Measurements from ENCODE around the gene MRPL42. TPM values are rescaled to one million over a fixed set of nuclear protein-coding genes. Genes with fewer than 3 reads are reported as not detected.
"Not testable (repeated sequence)": the region's sequence is repeated elsewhere in the genome, so short reads cannot be mapped to it uniquely, and the experiment has no call there.

The MRPL42 gene
- total RNA-seq, 2 experiments from 2014 or later, result 39.0 to 39.3 TPM

- Histone ChIP-seq H3K4me1 (ENCODE audit: insufficient read depth, low read length) (peaks cover 50% of the 10 kb centered on the region), H3K27me3 (ENCODE audit: control insufficient read depth in 1 of 2, insufficient read depth in 2 of 2, low read length in 2 of 2) (no peaks in the 10 kb centered on the region), H3K4me3 (ENCODE audit: low read length) (no peak overlapping the region), H3K36me3 (ENCODE audit: insufficient read depth, low read length) (peaks cover 2% of the 10 kb centered on the region), H3K27ac (ENCODE audit: low read depth in 1 of 2, low read length in 2 of 2) (no peak overlapping the region), H3K9me3 (ENCODE audit: control insufficient read depth in 1 of 2, insufficient read depth in 1 of 2, low read length in 2 of 2) (no peaks in the 10 kb centered on the region)
- DNase-seq (no peak), ATAC-seq (ENCODE audit: poor library complexity) (no peak)
- ChIA-PET POLR2A (interaction anchor here (1.0 to 1.1 kb wide), 2 partner anchors 8 to 41 kb away, joined by 3 to 4 read pairs; no protein-coding TSS in a partner anchor), CTCF (no interaction called here)
- Mint-ChIP-seq H3K27ac (peak overlapping the region; percentile 10), H3K36me3 (ENCODE audit: low read depth) (no peaks in the 10 kb centered on the region), H3K4me1 (ENCODE audit: low read depth) (peaks cover 85% of the 10 kb centered on the region), H3K4me3 (no peak overlapping the region), H3K27me3 (no peaks in the 10 kb centered on the region), H3K9me3 (no peaks in the 10 kb centered on the region)
- no peak for TF ChIP-seq CTCF (IDR thresholded peaks at IDR 0.05)
- intact Hi-C loops (cut with DNase I, micrococcal nuclease), result loop anchor here in 1 of 2 experiments (10.0 kb wide), 1 partner anchor 1795 kb away; no protein-coding TSS in a partner anchor
Observed at GRCh38 chr12:93430280-93430679, 37.0 kb upstream of the MRPL42 start.

- H3K27me3 ChIP-seq (ENCODE audit: control insufficient read depth in 1 of 2, insufficient read depth in 2 of 2, low read length in 2 of 2); H3K36me3 ChIP-seq (ENCODE audit: insufficient read depth, low read length); H3K9me3 ChIP-seq (ENCODE audit: control insufficient read depth in 1 of 2, insufficient read depth in 1 of 2, low read length in 2 of 2); CTCF ChIA-PET; H3K27me3 Mint-ChIP-seq; H3K27ac Mint-ChIP-seq; POLR2A ChIA-PET; H3K27ac ChIP-seq (ENCODE audit: low read depth in 1 of 2, low read length in 2 of 2); H3K36me3 Mint-ChIP-seq (ENCODE audit: low read depth); H3K4me3 ChIP-seq (ENCODE audit: low read length); H3K9me3 Mint-ChIP-seq; DNase-seq; ATAC-seq (ENCODE audit: poor library complexity): not testable (repeated sequence)
- Mint-ChIP-seq H3K4me3 (peak overlapping the region; percentile 42), H3K4me1 (ENCODE audit: low read depth) (peaks cover 85% of the 10 kb centered on the region)
- intact Hi-C loops (cut with DNase I, micrococcal nuclease), result loop anchor here in 1 of 2 experiments (10.0 kb wide), 1 partner anchor 1793 kb away; no protein-coding TSS in a partner anchor
- H3K4me1 ChIP-seq (ENCODE audit: insufficient read depth, low read length), result peaks cover 53% of the 10 kb centered on the region
Observed at GRCh38 chr12:93432031-93432430, 35.3 kb upstream of the MRPL42 start.

- Histone ChIP-seq H3K4me3 (ENCODE audit: low read length) (no peak overlapping the region), H3K9me3 (ENCODE audit: control insufficient read depth in 1 of 2, insufficient read depth in 1 of 2, low read length in 2 of 2) (no peaks in the 10 kb centered on the region), H3K27ac (ENCODE audit: low read depth in 1 of 2, low read length in 2 of 2) (no peak overlapping the region), H3K4me1 (ENCODE audit: insufficient read depth, low read length) (peaks cover 56% of the 10 kb centered on the region), H3K27me3 (ENCODE audit: control insufficient read depth in 1 of 2, insufficient read depth in 2 of 2, low read length in 2 of 2) (no peaks in the 10 kb centered on the region), H3K36me3 (ENCODE audit: insufficient read depth, low read length) (peaks cover 2% of the 10 kb centered on the region)
- H3K27ac Mint-ChIP-seq, result no peak overlapping the region
- DNase-seq, result no peak
- intact Hi-C loops (cut with DNase I, micrococcal nuclease), result loop anchor here in 1 of 2 experiments (10.0 kb wide), 1 partner anchor 1790 kb away; no protein-coding TSS in a partner anchor
- no peak for TF ChIP-seq CTCF (IDR thresholded peaks at IDR 0.05)
- H3K4me3 Mint-ChIP-seq, result peak overlapping the region; percentile 12
- ChIA-PET POLR2A (interaction anchor here (2.6 kb wide), 1 partner anchor 14 kb away, joined by 16 read pairs; no protein-coding TSS in a partner anchor), CTCF (interaction anchor here (1.5 kb wide), 1 partner anchor 15 kb away, joined by 5 read pairs; no protein-coding TSS in a partner anchor)
- no peaks in the 10 kb centered on the region for H3K36me3 Mint-ChIP-seq (ENCODE audit: low read depth)
- no peaks in the 10 kb centered on the region for H3K9me3 Mint-ChIP-seq
- no peaks in the 10 kb centered on the region for H3K27me3 Mint-ChIP-seq
- no peak for ATAC-seq (ENCODE audit: poor library complexity)
- peaks cover 88% of the 10 kb centered on the region for H3K4me1 Mint-ChIP-seq (ENCODE audit: low read depth)
Observed at GRCh38 chr12:93434256-93434865, 33.0 kb upstream of the MRPL42 start.

All from CD4-positive, alpha-beta T cell (primary cell).